ENCODE data around the gene UBE2G1. TPM values are rescaled to one million over a fixed set of nuclear protein-coding genes. Genes with fewer than 3 reads are reported as not detected.

Gene UBE2G1
- total and polyA plus RNA-seq, 9 of the 15 experiments (the other 6 are each of a cell fraction or from before 2014, with no cell fraction given), result 10.1 to 65.9 (median 29.7) TPM

GRCh38 chr17:4366327-4367063, at the start of gene UBE2G1 (continued):
- TF ChIP-seq ZNF639 (CRISPR knock-in tag; conservative IDR thresholded peaks at IDR 0.05 in 1 of 2, IDR thresholded peaks at IDR 0.05 in 1 of 2), result peak in 1 of 2 experiments; percentile 84; a peak in 2 of 4 replicates
- no peak for TF ChIP-seq HIVEP1 (CRISPR knock-in tag; IDR thresholded peaks at IDR 0.05)
- TF ChIP-seq HNRNPK (IDR thresholded peaks at IDR 0.05; ENCODE audit: low read depth, low read length, poor library complexity, severe bottlenecking), result no peak
- peak in 1 of 3 experiments; percentile 60; a peak in 1 of 6 replicates for TF ChIP-seq ZBTB11 (CRISPR knock-in tag; IDR thresholded peaks at IDR 0.05)
- TF ChIP-seq CSDE1 (IDR thresholded peaks at IDR 0.05), result peak in 1 of 2 experiments; percentile 78; a peak in 1 of 4 replicates
- TF ChIP-seq YY1 (IDR thresholded peaks at IDR 0.05; ENCODE audit: borderline replicate concordance in 1 of 3, control insufficient read depth in 1 of 3, extremely low read depth in 1 of 3, insufficient read depth in 3 of 3, insufficient read length in 1 of 3, insufficient replicate concordance in 2 of 3, low read depth in 1 of 3, low read length in 2 of 3), result peak; percentile 90 to 100 (median 100)
- TF ChIP-seq E2F6 (IDR thresholded peaks at IDR 0.05; ENCODE audit: borderline replicate concordance in 1 of 2, extremely low read depth in 1 of 2, insufficient read depth in 1 of 2, insufficient read length in 1 of 2, low read depth in 1 of 2, low read length in 1 of 2, poor library complexity in 1 of 2, severe bottlenecking in 1 of 2), result peak in 1 of 2 experiments; percentile 49
- peak; percentile 65 for TF ChIP-seq ETS1 (conservative IDR thresholded peaks at IDR 0.05; ENCODE audit: control insufficient read depth, low read depth, low read length)
- no peak for TF ChIP-seq PHB (CRISPR knock-in tag; IDR thresholded peaks at IDR 0.05)
- no peak for TF ChIP-seq RBM22 (IDR thresholded peaks at IDR 0.05; ENCODE audit: low read depth, low read length, poor library complexity, severe bottlenecking)
- TF ChIP-seq PML (IDR thresholded peaks at IDR 0.05; ENCODE audit: low read length), result 0 out of 2 replicates have a peak, but pooled peaks have one; percentile 27
- TF ChIP-seq ZBTB34 (CRISPR knock-in tag; IDR thresholded peaks at IDR 0.05), result no peak
- no peak for TF ChIP-seq GABPB2 (CRISPR knock-in tag; conservative IDR thresholded peaks at IDR 0.05)

Data from K562 (cell line).